HG02798 (cell line): ENCODE results near the gene TNRC6C.
"Not testable (repeated sequence)": the region's sequence is repeated elsewhere in the genome, so short reads cannot be mapped to it uniquely, and the experiment has no call there.

ENCODE experiments used
- ATAC-seq: cut with Tn5 transposase; IDR thresholded peaks from one replicate; pipeline ENCODE4 v1.9.1; 2021; ENCODE audit warnings: mild to moderate bottlenecking; ENCODE audit not compliant: unreplicated experiment, poor library complexity

Gene TNRC6C

DNA sequence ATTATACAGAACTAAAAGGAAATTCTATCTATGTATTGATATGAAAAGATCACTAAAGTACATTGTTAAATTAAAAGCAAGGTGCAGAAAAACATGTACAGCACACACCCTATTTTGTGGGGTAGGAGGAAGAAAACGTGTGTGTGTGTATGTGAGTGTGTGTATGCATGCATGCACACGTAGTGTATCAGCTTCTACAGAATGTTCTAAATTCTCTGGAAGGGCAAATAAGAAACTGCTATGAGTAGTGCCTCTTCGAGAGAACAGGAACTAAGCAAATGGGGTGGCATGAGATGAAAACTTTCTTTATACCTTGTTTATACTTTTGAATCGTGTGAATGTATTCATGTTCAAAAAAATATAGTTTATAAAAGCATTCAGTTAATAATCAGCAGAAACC lies 111.2 kb downstream of the TNRC6C start:
- no peak for ATAC-seq

DNA sequence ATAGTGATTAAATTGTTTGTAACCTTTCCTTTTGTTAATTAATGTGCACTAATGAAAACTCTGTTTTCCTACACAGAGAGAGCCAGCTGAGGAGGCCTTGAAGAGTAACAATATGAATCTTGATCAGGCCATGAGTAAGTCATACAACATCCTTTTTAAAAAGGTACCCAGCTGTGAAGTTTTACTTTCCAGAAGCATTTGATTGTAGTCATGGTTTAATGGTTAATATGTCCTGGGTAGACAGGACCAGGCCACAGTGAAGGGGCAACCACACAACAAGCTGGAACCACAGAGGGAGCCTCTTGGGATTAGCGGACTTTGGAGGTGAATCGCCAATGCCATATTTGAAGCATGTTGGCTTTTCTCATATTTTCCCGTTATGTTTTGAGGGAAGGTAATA lies 114.5 kb downstream of the TNRC6C start:
- ATAC-seq: no peak

DNA sequence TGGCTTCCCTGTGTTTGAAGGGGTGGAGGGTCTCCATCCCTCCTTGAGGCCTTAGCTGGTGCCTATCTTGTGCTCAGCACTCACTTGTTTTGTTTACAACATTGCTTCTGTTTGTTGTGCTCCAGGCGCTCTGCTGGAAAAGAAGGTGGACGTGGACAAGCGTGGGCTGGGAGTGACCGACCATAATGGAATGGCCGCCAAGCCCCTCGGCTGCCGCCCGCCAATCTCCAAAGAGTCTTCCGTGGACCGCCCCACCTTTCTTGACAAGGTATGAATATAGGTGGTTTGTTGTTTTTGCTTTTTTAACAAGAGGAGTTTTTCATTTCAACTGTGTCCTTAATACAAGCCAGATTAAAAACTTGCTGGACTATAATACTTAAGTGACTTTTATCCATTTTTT lies 116.5 kb downstream of the TNRC6C start:
- ATAC-seq: no peak

DNA sequence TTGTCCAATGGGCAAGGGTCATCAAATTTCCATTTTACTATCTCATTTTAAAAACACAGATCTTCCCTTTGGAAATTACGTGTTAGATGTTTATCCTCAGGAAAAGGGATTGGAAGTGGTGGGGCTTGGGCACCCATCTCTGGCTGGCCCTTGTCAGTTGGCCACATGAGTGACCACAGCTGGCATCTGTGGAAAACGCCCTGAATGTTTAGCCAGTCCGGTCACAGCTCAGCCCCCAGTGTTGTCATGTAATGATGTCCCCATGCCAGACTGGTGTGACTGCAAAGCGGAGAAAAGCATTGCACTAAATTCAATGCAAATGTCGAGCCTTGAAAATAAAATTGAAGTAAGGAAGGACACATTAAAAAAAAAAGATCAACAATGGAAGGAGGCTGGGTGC lies 117.0 kb downstream of the TNRC6C start:
- ATAC-seq: no peak

DNA sequence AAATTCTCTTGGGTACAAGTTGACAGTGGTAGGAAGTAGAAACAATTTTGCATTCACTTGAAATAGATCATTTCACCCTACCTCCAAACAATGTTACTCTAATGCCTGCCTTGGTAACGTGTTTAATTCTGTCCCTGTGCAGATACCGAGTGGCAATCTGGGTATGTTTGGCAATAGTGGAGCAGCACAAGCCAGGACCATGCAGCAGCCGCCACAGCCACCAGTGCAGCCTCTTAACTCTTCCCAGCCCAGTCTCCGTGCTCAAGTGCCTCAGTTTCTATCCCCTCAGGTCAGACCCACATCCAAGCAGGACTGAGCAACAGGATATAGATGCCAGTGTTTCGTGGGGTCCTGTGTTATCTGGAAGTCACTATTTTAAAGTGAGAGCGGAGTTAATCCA lies 120.8 kb downstream of the TNRC6C start:
- no peak for ATAC-seq

DNA sequence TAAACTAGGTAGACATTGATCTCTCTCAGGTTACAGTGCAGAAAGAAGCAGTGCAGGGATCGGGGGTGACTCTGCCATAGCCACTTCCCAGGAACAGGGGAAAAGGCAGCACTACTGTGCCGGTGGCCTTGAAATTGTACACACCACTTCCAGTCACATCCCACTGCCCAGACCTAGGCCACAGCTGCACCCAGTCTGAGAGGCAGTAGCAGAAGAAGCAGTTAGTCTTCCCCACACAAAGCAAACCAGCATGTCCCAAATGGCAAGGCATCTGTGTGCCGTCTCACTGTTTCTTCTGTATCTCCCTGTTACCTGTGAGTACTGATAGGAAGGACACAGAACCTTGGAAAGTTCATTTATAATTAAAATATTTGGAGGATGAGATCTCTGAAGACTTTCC lies 123.0 kb downstream of the TNRC6C start:
- no peak for ATAC-seq

DNA sequence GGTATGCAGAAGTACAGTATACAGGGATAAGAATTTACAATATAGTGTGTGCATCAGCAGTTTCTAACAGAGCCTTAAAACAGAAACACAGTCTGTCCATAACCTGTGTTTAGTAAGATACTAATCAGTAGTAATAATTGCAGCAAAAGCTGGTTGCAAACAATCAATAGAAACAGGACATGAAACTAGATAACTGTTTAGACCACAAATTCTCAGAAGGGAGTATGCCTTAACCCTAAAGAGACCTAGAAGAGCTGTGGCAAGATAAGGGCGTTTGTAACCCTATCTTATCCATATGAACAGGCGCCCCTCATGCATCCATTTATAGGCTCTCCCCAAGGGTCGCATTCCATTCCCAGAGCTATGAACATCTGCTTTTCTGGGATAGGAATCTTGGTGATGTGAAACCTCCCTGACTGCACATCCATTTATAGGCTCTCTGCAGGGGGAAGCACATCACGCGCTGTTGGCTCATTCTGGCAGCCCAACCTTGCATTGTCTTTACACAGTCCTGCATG lies 123.9 kb downstream of the TNRC6C start:
- not testable (repeated sequence) for ATAC-seq

DNA sequence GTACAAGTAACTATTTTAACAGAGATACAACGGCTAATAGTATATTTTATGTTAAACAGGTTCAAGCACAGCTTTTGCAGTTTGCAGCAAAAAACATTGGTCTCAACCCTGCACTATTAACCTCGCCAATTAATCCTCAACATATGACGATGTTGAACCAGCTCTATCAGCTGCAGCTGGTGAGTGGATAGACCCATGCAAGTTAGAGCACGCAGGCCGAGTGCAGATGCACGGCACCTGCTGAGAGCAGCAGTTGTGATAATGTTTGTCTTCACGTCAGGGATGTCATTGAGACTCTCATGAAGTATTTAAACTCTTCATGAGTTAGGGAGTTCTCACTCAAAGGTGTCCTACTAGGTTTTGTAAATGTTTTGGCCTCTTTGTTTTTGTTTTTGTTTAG lies 124.5 kb downstream of the TNRC6C start:
- ATAC-seq: no peak

DNA sequence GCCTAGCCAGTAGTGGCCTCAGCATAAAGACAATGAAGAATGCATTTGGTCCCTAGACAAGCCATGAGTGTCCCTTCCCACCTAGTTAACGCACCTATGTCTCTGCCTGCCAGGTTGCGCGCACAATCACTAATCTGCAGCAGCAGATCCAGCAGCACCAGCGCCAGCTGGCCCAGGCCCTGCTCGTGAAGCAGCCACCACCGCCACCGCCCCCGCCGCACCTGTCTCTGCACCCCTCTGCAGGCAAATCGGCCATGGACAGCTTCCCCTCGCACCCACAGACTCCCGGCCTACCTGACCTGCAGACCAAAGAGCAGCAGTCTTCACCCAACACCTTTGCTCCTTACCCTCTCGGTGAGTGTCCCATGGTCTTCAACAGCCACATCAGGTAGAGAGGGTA lies 128.2 kb downstream of the TNRC6C start:
- ATAC-seq: no peak

DNA sequence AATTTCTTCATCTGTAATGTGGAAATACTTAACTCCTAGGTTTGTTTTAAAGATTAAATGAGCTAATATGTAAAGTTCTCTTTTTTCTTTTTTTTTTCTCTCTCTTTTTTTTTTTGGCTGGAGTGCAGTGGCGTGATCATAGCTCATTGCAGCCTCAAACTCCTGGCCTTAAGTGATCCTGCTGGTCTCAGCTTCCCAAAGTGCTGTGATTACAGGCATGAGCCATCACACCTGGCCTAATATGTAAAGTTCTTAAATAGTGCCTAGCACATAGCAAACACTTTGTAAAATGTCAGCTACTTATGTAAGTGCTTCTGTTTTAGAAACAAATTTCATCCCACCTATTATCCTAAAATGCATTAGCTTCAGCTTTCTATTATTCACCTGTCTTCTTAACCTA lies 130.0 kb downstream of the TNRC6C start:
- ATAC-seq: no peak

DNA sequence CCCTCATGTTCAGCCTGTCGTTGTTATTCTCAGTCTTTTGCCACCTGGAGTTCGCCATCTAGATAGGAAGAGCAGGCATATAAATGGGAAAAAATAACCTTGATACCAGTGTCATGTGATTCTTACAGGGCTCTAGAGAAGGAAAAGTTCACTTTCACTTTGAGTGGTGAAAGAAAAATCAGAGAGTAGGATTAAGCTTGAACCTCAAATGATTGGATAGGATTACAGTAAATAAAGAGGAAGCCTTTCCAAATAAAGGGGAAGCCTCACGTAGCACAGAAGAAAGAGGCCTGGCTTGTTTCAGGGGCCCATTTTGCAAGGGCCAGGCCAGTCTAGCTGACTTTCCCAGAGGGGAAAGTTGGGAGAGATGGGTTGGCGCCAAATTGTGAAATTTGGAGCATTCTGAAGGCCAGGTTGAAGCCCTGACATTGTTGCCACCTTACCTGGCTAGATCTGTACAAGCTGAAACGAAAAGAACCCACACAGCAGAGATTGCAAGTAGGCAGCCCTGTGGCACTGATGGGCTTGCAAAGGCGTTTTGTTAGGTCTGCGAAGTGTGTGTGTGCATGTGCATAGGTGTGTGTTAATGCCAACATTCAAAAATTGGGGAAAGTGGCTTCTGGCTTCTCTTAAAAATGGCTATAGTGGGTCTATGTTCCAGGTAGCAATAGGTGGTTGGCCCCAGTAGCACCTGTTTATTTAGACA lies 131.2 kb downstream of the TNRC6C start:
- ATAC-seq: no peak

DNA sequence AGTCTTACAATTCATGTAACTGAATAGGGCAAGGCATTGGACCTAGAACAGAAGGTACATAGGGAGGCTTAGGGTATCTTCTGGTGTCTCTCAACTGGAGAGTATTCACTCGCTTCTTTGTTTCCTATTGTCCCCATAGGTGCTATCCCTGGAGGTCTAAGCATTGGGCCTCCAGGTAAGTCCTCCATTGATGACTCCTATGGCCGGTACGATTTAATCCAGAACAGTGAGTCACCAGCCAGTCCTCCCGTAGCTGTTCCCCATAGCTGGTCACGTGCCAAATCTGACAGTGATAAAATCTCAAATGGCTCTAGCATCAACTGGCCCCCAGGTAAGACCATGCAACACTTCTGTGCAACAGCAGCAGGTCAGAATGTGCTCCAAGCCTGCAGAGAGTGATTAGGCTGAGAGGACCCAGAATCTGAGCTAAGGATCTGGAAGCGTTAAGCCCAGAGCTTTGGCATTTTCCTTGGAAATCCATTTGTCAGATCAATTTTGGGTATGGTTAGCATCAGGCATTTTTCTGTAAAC lies 134.4 kb downstream of the TNRC6C start:
- no peak for ATAC-seq

DNA sequence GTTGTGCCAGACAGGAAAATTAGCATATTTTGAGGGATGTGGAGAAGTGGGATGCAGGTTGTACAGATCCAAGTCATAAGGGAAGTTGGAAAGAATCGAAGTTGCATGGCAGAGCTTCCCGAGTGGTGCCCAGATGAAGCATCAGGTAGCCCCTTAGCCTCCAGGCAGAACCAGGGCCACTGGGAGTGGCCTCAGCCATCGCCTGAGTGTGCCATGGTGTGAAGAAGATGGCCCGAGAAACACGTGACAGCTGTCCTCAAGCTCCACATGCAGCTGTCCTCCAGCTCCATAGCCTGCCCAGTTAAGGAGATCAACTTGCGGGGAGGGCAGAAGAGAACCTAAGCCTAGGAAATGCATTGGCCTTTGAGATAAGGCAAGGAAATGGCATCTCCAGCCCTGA lies 136.5 kb downstream of the TNRC6C start:
- ATAC-seq: no peak

DNA sequence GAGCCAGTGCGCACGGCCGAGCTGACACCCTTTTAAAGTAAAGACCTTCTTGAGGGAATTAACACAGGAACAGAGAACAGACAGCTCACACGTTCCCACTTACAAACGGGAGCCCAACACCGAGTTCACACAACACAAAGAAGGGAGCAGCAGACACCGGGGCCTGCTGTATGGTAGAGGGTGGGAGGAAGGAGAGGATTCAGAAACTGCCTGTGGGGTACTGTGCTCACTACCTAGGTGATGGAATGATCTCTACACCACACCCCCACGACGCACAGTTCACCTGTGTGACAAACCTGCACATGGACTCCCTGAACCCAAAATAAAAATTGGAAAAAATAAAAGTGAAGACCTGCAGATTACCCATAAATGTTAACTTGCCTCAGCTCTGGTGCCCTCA lies 137.6 kb downstream of the TNRC6C start:
- no peak for ATAC-seq

DNA sequence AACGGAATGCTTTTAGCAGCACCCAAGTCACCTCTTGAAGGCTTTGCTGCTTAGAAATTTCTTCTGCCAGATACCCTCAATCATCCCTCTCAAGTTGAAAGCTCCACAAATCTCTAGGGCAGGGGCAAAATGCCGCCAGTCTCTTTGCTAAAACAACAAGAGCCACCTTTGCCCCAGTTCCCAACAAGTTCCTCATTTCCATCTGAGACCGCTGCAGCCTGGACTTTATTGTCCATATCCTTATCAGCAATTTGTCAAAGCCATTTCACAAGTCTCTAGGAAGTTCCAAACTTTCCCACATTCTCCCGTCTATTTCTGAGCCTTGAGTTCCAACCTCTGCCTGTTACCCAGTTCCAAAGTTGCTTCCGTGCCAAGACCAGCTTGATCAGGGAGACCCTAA lies 142.6 kb downstream of the TNRC6C start:
- no peak for ATAC-seq

DNA sequence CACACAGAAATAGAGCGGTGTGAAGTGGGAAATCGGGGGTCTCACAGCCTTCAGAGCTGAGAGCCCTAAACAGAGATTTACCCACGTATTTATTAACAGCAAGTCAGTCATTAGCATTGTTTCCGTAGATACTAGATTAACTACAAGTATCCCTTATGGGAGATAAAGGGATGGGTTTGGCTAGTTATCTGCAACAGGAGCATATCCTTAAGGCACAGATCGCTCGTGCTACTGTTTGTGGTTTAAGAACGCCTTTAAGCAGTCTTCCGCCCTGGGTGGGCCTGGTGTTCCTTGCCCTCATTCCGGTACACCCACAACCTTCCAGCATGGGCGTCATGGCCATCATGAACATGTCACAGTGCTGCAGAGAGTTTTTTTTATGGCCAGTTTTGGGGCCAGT lies 143.0 kb downstream of the TNRC6C start:
- ATAC-seq: no peak

DNA sequence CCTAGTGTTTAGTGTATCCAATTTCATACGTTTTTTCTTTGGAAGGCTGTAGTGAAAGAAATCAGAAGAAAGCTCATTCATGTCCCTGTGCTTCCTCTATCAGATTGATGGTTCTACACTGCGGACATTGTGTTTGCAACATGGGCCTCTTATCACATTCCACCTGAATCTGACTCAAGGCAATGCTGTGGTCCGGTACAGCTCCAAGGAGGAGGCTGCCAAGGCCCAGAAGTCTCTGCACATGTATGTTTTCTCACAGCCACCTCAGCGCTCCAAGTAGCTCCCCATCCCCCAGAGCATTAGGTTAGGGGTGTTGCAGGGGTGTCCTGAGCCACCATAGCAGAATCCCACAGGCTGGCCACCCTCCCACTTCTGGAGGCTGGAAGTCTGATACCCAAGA lies 144.8 kb downstream of the TNRC6C start:
- no peak for ATAC-seq

DNA sequence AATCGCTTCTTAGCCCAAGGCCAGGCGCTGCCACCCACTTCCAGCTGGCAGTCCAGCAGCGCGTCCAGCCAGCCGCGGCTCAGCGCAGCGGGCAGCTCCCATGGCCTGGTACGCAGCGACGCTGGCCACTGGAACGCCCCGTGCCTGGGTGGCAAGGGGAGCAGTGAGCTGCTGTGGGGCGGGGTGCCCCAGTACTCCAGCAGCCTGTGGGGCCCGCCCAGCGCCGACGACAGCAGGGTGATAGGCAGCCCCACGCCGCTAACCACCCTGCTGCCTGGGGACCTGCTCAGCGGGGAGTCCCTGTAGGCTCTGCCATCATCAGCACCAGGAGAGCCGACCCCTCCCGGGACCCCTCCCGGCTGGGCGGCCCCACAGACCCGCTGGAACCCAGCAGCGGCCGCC lies 146.0 kb downstream of the TNRC6C start:
- ATAC-seq: no peak

DNA sequence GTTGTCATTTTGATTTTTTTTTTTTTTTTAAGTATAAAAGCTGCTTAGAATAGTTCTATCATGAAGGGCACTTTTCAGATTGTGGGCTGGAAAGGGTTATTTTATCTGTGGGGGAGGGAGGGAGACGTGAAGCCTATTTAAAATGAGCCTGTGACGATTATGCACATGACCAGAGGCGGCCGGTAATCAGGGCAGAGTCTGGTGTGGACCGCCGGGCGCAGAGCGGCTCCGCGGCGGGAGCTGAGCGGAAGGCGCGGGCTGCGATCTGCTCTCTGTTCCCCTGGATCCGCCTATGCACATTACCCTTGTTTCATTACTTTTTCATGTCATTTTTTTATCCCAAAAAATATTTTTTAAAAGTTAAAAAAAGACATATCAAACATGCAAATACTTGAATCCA lies 146.6 kb downstream of the TNRC6C start:
- no peak for ATAC-seq

DNA sequence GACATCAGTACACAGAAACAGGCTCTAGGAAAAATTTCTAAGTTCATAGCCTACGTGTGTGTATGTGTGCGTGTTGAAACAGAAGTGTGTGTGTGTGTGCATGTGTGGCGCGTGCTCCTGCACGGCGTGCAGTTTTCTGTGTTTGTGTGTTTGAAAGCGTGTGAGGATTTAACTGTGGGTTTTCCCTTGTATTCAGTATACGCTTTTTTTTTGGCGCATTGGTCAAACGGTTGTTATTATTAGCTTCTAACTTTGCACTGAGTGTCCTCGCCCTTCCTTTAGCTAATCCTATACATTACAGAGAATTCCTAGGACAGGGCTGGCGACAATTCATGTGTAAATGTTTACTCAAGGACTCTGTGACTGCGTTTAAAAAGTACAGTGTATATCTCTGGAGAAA lies 147.0 kb downstream of the TNRC6C start:
- no peak for ATAC-seq

DNA sequence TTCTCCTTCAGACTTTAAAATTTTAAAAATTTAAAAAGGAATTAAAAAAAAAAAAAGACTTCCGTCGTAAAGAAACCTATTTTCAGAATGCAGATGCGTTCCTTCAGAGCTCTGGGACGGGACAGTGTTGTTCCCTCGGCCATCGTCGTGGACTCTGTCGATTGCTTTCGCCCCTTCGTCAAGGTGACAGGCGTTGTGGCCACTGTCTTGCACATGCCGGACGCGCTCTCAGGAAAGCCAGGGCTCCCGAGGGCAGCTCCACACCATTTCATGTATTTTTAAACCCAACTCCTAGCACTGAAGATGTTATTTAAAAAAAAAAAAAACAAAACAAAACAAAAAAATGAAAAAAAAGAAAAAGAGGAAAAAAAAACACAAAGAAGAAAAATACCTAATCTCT lies 147.7 kb downstream of the TNRC6C start:
- no peak for ATAC-seq

DNA sequence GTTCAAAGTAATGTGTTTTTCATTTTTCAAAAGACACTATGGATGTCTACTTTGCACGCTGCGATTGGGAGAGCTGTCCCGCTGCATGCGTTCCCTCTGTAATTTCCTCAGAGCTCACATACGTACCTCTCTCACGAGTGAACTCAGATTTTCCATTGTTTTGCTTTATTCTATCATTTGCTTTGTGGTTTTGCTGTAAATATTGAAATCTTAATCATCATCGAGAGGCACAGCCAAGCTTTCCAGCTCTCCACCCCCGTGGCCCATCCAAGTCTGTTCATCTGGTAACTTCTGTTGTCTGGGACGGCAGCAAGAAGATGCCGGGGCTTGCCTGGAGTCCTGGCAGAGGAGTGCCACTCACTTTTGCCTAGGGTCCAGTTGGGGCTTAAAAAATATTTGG lies 149.0 kb downstream of the TNRC6C start:
- ATAC-seq: no peak
